Measurements from ENCODE around the gene RPS26. TPM values are rescaled to one million over a fixed set of nuclear protein-coding genes. Genes with fewer than 3 reads are reported as not detected.
"Not testable (repeated sequence)": the region's sequence is repeated elsewhere in the genome, so short reads cannot be mapped to it uniquely, and the experiment has no call there.

The RPS26 gene
- total RNA-seq, 1 experiment from 2014 or later, result 314 TPM

GRCh38 chr12:56074396-56074795, 32.7 kb downstream of the RPS26 start:
- no peak for DNase-seq (ENCODE audit: extremely low read depth, low read depth)

- DNase-seq (ENCODE audit: extremely low read depth, low read depth), result not testable (repeated sequence)
These were observed 36.2 kb downstream of the RPS26 start for GRCh38 chr12:56077966-56078365.

- no peak for DNase-seq (ENCODE audit: extremely low read depth, low read depth)
These were observed 36.7 kb downstream of the RPS26 start for GRCh38 chr12:56078427-56078826.

GRCh38 chr12:56078931-56079722, 37.4 kb downstream of the RPS26 start:
- DNase-seq (ENCODE audit: extremely low read depth, low read depth), result peak; percentile 86

GRCh38 chr12:56079723-56080555, 38.2 kb downstream of the RPS26 start, which contains the start of gene ERBB3:
TSS of gene ERBB3 (plus strand) at chr12:56080165. CDS start at chr12:56080301, 136 bp downstream.
- peak; percentile 65 for DNase-seq (ENCODE audit: extremely low read depth, low read depth)

GRCh38 chr12:56080556-56081138, 38.9 kb downstream of the RPS26 start:
- no peak for DNase-seq (ENCODE audit: extremely low read depth, low read depth)

- DNase-seq (ENCODE audit: extremely low read depth, low read depth), result no peak
These were observed 40.0 kb downstream of the RPS26 start for GRCh38 chr12:56081393-56082347.

GRCh38 chr12:56082382-56082781, 40.7 kb downstream of the RPS26 start:
- no peak for DNase-seq (ENCODE audit: extremely low read depth, low read depth)

GRCh38 chr12:56082967-56083366, 41.2 kb downstream of the RPS26 start:
- DNase-seq (ENCODE audit: extremely low read depth, low read depth), result no peak

- DNase-seq (ENCODE audit: extremely low read depth, low read depth), result no peak
These were observed 43.3 kb downstream of the RPS26 start for GRCh38 chr12:56084958-56085543.

- no peak for DNase-seq (ENCODE audit: extremely low read depth, low read depth)
These were observed 44.4 kb downstream of the RPS26 start for GRCh38 chr12:56086096-56086495.

- no peak for DNase-seq (ENCODE audit: extremely low read depth, low read depth)
These were observed 44.9 kb downstream of the RPS26 start for GRCh38 chr12:56086608-56087007.

GRCh38 chr12:56087220-56087619, 45.5 kb downstream of the RPS26 start:
- no peak for DNase-seq (ENCODE audit: extremely low read depth, low read depth)

Other genes starting within 250 kb of the RPS26 start
- 122 and 140 TPM in 2 replicates for gene SARNP, start 224.2 kb upstream of the RPS26 start, total RNA-seq (2014; rRNA removed; shearing (Covaris generic))
- gene ORMDL2, start 223.9 kb upstream of the RPS26 start, total RNA-seq (2014; rRNA removed; shearing (Covaris generic)), result 32.8 and 37.8 TPM in 2 replicates
- 25.8 and 32.2 TPM in 2 replicates for gene DNAJC14, start 212.3 kb upstream of the RPS26 start, total RNA-seq (2014; rRNA removed; shearing (Covaris generic))
- not detected in 2 replicates for gene MMP19, start 199.0 kb upstream of the RPS26 start, total RNA-seq (2014; rRNA removed; shearing (Covaris generic))
- 33.0 and 33.1 TPM in 2 replicates for gene PYM1, start 114.0 kb upstream of the RPS26 start, total RNA-seq (2014; rRNA removed; shearing (Covaris generic))
- gene DGKA, start 110.8 kb upstream of the RPS26 start, total RNA-seq (2014; rRNA removed; shearing (Covaris generic)), result 14.1 and 15.5 TPM in 2 replicates
- 0.78 and 1.3 TPM in 2 replicates for gene PMEL, start 75.9 kb upstream of the RPS26 start, total RNA-seq (2014; rRNA removed; shearing (Covaris generic))
- 31.6 and 31.7 TPM in 2 replicates for gene CDK2, start 75.1 kb upstream of the RPS26 start, total RNA-seq (2014; rRNA removed; shearing (Covaris generic))
- gene RAB5B, start 67.8 kb upstream of the RPS26 start, total RNA-seq (2014; rRNA removed; shearing (Covaris generic)), result 37.6 and 39.4 TPM in 2 replicates
- gene SUOX, start 44.6 kb upstream of the RPS26 start, total RNA-seq (2014; rRNA removed; shearing (Covaris generic)), result 9.7 and 10.4 TPM in 2 replicates
- gene IKZF4, start 20.9 kb upstream of the RPS26 start, total RNA-seq (2014; rRNA removed; shearing (Covaris generic)), result 1.5 and 1.6 TPM in 2 replicates
- gene ERBB3, start 38.2 kb downstream of the RPS26 start, total RNA-seq (2014; rRNA removed; shearing (Covaris generic)), result 0.78 and 1.1 TPM in 2 replicates
- gene PA2G4, start 62.6 kb downstream of the RPS26 start, total RNA-seq (2014; rRNA removed; shearing (Covaris generic)), result 357 and 358 TPM in 2 replicates
- gene RPL41, start 74.7 kb downstream of the RPS26 start, total RNA-seq (2014; rRNA removed; shearing (Covaris generic)), result 5,100 and 5,114 TPM in 2 replicates
- gene ZC3H10, start 76.3 kb downstream of the RPS26 start, total RNA-seq (2014; rRNA removed; shearing (Covaris generic)), result 4.8 and 5.3 TPM in 2 replicates
- 93.2 and 108 TPM in 2 replicates for gene ESYT1, start 86.3 kb downstream of the RPS26 start, total RNA-seq (2014; rRNA removed; shearing (Covaris generic))
- 41.4 and 50.0 TPM in 2 replicates for gene MYL6B, start 110.7 kb downstream of the RPS26 start, total RNA-seq (2014; rRNA removed; shearing (Covaris generic))
- 563 and 566 TPM in 2 replicates for gene MYL6, start 116.4 kb downstream of the RPS26 start, total RNA-seq (2014; rRNA removed; shearing (Covaris generic))
- 26.2 and 28.9 TPM in 2 replicates for gene SMARCC2, start 147.6 kb downstream of the RPS26 start, total RNA-seq (2014; rRNA removed; shearing (Covaris generic))
- 92.7 and 102 TPM in 2 replicates for gene RNF41, start 180.0 kb downstream of the RPS26 start, total RNA-seq (2014; rRNA removed; shearing (Covaris generic))
- 66.3 and 72.3 TPM in 2 replicates for gene NABP2, start 182.4 kb downstream of the RPS26 start, total RNA-seq (2014; rRNA removed; shearing (Covaris generic))
- 0.84 TPM in 1 of 2 replicates, not detected in the other for gene SLC39A5, start 188.1 kb downstream of the RPS26 start, total RNA-seq (2014; rRNA removed; shearing (Covaris generic))
- 29.0 and 32.7 TPM in 2 replicates for gene ANKRD52, start 216.5 kb downstream of the RPS26 start, total RNA-seq (2014; rRNA removed; shearing (Covaris generic))
- 13.5 and 14.2 TPM in 2 replicates for gene COQ10A, start 225.0 kb downstream of the RPS26 start, total RNA-seq (2014; rRNA removed; shearing (Covaris generic))

Data from NCI-H460 (cell line).